ENCODE results near the gene TIAL1.
"Not testable (repeated sequence)": the region's sequence is repeated elsewhere in the genome, so short reads cannot be mapped to it uniquely, and the experiment has no call there.

The TIAL1 gene

GRCh38 chr10:119536508-119537025, 60.2 kb downstream of the TIAL1 start:
- H3K9ac ChIP-seq (ENCODE audit: low read length) = no peak overlapping the region
- no peaks in the 10 kb centered on the region for H3K9me3 ChIP-seq (ENCODE audit: low read length)
- H3K36me3 ChIP-seq (ENCODE audit: insufficient read depth, low read length) = no peaks in the 10 kb centered on the region
- peak overlapping the region; percentile 62 for H3K27ac ChIP-seq (ENCODE audit: low read depth, low read length)
- H3K4me3 ChIP-seq (ENCODE audit: low read depth in 1 of 2, low read length in 2 of 2) = no peak overlapping the region
- H3K27me3 ChIP-seq (ENCODE audit: control insufficient read depth in 1 of 2, insufficient read depth in 2 of 2, low read length in 2 of 2) = no peaks in the 10 kb centered on the region
- peaks cover 72% of the 10 kb centered on the region for H3K4me1 ChIP-seq (ENCODE audit: insufficient read depth, low read length)

DNA sequence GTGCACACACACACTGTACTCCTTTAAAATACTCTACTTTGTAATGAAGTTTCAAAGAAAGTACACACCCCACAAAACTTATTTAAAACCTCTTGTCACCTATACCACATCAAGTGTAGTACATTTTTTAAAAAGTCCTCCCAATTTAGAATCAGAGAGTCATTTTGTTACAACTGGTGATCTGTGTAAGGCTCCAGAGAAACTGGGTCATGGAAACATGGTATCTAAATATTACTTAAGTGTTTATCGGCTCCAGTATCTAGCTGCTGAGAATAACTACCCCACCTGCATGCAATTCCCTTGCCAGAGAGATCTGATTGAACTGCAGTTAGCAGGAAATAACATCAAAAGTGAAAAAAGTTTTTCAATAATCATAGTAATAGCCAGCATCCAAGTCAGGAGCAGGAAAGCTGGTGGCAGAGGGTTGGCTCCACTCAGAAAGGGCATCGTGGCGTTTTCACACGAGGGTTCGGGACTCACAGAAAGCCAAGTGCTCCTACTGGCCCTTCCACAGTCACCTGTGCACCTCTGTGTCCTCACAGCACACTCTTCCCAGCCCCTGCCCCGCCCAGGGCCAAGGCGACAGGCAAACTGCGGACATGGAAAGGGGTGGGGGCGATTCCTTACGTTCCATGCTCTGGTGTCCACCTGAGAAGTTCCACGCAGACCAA, 60.8 kb downstream of the TIAL1 start:
- H3K4me1 ChIP-seq (ENCODE audit: insufficient read depth, low read length) = peaks cover 78% of the 10 kb centered on the region
- H3K27ac ChIP-seq (ENCODE audit: low read depth, low read length) = peak overlapping the region; percentile 62
- no peaks in the 10 kb centered on the region for H3K27me3 ChIP-seq (ENCODE audit: control insufficient read depth in 1 of 2, insufficient read depth in 2 of 2, low read length in 2 of 2)
- no peak overlapping the region for H3K9ac ChIP-seq (ENCODE audit: low read length)
- no peak overlapping the region for H3K4me3 ChIP-seq (ENCODE audit: low read depth in 1 of 2, low read length in 2 of 2)
- no peaks in the 10 kb centered on the region for H3K9me3 ChIP-seq (ENCODE audit: low read length)
- H3K36me3 ChIP-seq (ENCODE audit: insufficient read depth, low read length) = no peaks in the 10 kb centered on the region

DNA sequence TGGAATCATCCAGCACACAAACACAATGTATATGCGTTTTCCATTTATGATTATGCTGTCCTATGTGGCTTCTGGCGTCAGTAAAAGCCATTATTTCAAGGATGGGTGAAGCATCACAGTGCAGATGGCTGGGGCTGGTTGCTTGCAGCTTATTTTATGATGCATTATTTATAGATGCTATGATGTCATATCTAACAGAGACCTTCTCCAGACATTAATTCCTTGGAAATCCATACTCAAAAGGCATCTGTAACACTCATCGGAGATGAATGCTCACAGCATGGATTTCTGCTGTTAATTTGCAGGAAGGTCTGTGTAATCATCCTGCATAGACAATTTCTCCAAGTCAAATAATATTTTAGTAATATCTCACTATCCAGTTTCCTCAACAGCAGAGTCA, 61.5 kb downstream of the TIAL1 start:
- Histone ChIP-seq H3K27me3 (ENCODE audit: control insufficient read depth in 1 of 2, insufficient read depth in 2 of 2, low read length in 2 of 2) (no peaks in the 10 kb centered on the region), H3K9me3 (ENCODE audit: low read length) (no peaks in the 10 kb centered on the region), H3K27ac (ENCODE audit: low read depth, low read length) (peak overlapping the region; percentile 65), H3K4me1 (ENCODE audit: insufficient read depth, low read length) (peaks cover 85% of the 10 kb centered on the region), H3K36me3 (ENCODE audit: insufficient read depth, low read length) (no peaks in the 10 kb centered on the region), H3K4me3 (ENCODE audit: low read depth in 1 of 2, low read length in 2 of 2) (no peak overlapping the region), H3K9ac (ENCODE audit: low read length) (no peak overlapping the region)

DNA sequence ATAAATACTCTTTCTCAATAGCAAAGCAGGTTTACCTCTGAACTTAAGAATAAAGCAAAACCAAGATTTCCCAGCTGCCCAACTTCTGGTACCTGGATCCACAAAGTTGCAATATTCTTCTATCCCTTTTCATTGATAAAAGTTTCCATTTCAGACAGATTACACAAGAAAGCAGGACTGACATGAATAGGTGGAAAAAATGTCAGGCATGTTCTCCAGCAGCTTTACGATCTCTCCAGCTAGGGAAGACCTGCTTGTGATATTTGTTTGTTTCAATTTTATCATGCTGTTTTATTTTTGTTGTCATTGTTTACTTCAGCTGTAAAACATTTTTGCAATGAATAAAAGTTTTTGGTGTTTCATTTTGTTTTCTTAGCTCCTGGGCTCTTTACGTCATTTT, 63.3 kb downstream of the TIAL1 start:
- Histone ChIP-seq H3K27ac (ENCODE audit: low read depth, low read length) (peak overlapping the region; percentile 31), H3K9ac (ENCODE audit: low read length) (no peak overlapping the region), H3K9me3 (ENCODE audit: low read length) (no peaks in the 10 kb centered on the region), H3K4me1 (ENCODE audit: insufficient read depth, low read length) (peaks cover 70% of the 10 kb centered on the region), H3K4me3 (ENCODE audit: low read depth in 1 of 2, low read length in 2 of 2) (no peak overlapping the region), H3K27me3 (ENCODE audit: control insufficient read depth in 1 of 2, insufficient read depth in 2 of 2, low read length in 2 of 2) (no peaks in the 10 kb centered on the region), H3K36me3 (ENCODE audit: insufficient read depth, low read length) (no peaks in the 10 kb centered on the region)

- not testable (repeated sequence) for H3K36me3 ChIP-seq (ENCODE audit: insufficient read depth, low read length); H3K9me3 ChIP-seq (ENCODE audit: low read length); H3K27me3 ChIP-seq (ENCODE audit: control insufficient read depth in 1 of 2, insufficient read depth in 2 of 2, low read length in 2 of 2); H3K4me3 ChIP-seq (ENCODE audit: low read depth in 1 of 2, low read length in 2 of 2); H3K9ac ChIP-seq (ENCODE audit: low read length)
- H3K27ac ChIP-seq (ENCODE audit: low read depth, low read length) = peak overlapping the region; percentile 31
- peaks cover 65% of the 10 kb centered on the region for H3K4me1 ChIP-seq (ENCODE audit: insufficient read depth, low read length)
Observed at GRCh38 chr10:119532791-119533190, 64.0 kb downstream of the TIAL1 start.

DNA sequence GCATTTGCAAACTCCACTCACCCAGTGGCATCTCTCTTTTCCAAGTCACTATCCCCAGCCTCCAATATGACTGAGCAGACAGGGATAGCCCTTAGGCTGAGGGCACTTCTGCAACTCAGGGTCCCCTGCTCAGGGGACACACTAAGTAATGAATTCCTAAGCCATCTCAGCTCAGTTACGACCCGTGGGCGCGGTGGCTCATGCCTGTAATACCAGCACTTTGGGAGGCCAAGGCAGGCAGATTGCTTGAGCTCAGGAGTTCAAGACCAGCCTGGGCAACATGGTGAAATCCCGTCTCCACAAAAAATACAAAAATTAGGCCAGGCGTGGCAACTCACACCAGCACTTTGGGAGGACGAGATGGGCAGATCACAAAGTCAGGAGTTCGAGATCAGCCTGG, 64.5 kb downstream of the TIAL1 start:
- not testable (repeated sequence) for H3K4me3 ChIP-seq (ENCODE audit: low read depth in 1 of 2, low read length in 2 of 2); H3K9me3 ChIP-seq (ENCODE audit: low read length); H3K27me3 ChIP-seq (ENCODE audit: control insufficient read depth in 1 of 2, insufficient read depth in 2 of 2, low read length in 2 of 2); H3K9ac ChIP-seq (ENCODE audit: low read length); H3K36me3 ChIP-seq (ENCODE audit: insufficient read depth, low read length)
- peaks cover 65% of the 10 kb centered on the region for H3K4me1 ChIP-seq (ENCODE audit: insufficient read depth, low read length)
- peak overlapping the region; percentile 48 for H3K27ac ChIP-seq (ENCODE audit: low read depth, low read length)

DNA sequence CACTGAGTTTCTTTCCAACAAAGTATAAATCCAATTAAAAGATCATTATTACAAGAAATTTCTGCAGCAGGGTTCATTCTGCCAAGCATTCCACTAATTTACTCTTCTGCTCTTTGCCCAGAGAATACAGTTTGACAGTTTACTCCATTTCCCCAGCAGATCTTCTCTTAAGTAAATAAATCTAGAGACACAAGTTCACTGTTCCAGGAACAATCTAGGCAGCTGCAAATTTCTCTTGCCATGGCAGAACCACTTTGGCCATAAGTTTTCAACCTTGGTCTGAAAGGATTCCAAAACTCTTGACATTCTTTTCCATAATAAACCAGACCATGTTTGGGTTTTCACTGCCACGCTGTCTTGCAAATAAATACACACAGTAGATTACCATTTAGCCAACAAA, 65.7 kb downstream of the TIAL1 start:
- Histone ChIP-seq H3K4me1 (ENCODE audit: insufficient read depth, low read length) (peaks cover 64% of the 10 kb centered on the region), H3K9ac (ENCODE audit: low read length) (no peak overlapping the region), H3K4me3 (ENCODE audit: low read depth in 1 of 2, low read length in 2 of 2) (no peak overlapping the region), H3K9me3 (ENCODE audit: low read length) (no peaks in the 10 kb centered on the region), H3K27me3 (ENCODE audit: control insufficient read depth in 1 of 2, insufficient read depth in 2 of 2, low read length in 2 of 2) (no peaks in the 10 kb centered on the region), H3K27ac (ENCODE audit: low read depth, low read length) (peak overlapping the region; percentile 36), H3K36me3 (ENCODE audit: insufficient read depth, low read length) (no peaks in the 10 kb centered on the region)

DNA sequence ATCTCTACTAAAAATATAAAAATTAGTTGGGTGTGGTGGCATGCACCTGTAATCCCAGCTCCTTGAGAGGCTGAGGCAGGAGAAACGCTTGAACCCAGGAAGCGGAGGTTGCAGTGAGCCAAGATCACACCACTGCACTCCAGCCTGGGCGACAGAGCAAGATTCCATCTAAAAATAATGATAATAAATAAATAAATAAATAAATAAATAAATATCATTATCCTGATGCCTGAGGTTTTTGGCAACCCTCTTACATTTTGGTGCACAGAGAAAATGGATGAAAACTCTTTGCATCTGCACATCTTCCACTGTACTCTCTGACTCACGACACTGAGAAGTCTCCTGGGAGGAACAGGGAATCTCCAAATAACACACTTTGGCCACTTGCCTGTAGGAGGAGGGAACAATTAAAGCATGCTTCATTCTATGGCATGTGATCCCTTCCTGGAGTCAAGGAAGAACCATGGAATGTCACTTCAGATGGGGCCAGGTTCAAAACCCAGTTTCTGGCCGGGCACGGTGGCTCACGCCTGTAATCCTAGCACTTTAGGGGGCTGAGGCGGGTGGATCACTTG, 68.0 kb downstream of the TIAL1 start:
- Histone ChIP-seq H3K4me1 (ENCODE audit: insufficient read depth, low read length) (peaks cover 58% of the 10 kb centered on the region), H3K36me3 (ENCODE audit: insufficient read depth, low read length) (peaks cover 16% of the 10 kb centered on the region)
- H3K9me3 ChIP-seq (ENCODE audit: low read length); H3K27ac ChIP-seq (ENCODE audit: low read depth, low read length); H3K9ac ChIP-seq (ENCODE audit: low read length); H3K4me3 ChIP-seq (ENCODE audit: low read depth in 1 of 2, low read length in 2 of 2); H3K27me3 ChIP-seq (ENCODE audit: control insufficient read depth in 1 of 2, insufficient read depth in 2 of 2, low read length in 2 of 2): not testable (repeated sequence)

DNA sequence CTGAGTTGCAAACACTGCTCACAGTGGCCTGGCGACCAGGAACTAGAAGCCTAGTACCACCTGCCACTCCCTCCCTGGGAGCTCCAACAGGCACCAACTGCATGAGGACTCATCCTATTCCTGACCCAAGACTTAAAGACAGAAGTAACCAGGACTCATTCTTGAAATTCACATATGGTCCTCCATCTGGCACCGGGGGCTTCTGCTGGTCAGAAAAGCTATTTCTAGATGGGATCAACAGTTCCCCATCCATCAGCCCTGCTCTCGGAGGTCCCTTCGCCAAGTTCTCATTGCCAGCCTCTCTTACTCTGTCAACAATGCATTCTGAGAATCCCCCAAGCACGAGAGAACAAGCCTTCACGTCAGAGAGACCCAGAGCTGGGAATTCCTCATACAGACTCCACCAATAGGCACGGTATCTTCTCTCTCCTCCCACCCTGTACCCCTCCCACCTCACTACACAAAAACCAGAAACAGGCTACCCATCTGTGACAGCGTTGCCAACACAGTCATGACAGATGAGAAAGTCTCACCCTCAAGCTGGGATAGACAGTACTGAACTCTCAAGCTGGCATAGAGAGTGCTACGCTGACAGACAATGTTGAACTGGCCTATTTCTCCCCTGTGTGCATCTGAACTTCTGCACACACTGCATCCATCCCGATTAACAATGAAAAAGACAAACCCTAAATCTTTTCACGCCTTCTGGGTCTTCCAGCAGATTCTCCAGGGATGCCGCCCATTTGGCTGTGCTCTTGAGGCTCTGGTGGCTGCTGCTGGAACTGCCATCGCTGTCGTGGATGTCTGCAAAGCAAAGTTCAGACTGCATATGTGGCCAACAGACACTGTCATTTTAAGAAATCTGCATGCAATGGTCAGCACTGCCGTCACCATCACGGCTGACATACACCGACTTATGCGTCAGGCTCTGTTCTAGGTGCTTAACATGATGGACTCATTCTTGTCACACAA, 69.9 kb downstream of the TIAL1 start:
- peaks cover 49% of the 10 kb centered on the region for H3K4me1 ChIP-seq (ENCODE audit: insufficient read depth, low read length)
- peak overlapping the region; percentile 67 for H3K27ac ChIP-seq (ENCODE audit: low read depth, low read length)
- H3K36me3 ChIP-seq (ENCODE audit: insufficient read depth, low read length) = peaks cover 30% of the 10 kb centered on the region
- no peak overlapping the region for H3K9ac ChIP-seq (ENCODE audit: low read length)
- H3K27me3 ChIP-seq (ENCODE audit: control insufficient read depth in 1 of 2, insufficient read depth in 2 of 2, low read length in 2 of 2) = no peaks in the 10 kb centered on the region
- H3K4me3 ChIP-seq (ENCODE audit: low read depth in 1 of 2, low read length in 2 of 2) = no peak overlapping the region
- no peaks in the 10 kb centered on the region for H3K9me3 ChIP-seq (ENCODE audit: low read length)

GRCh38 chr10:119526149-119526548, 70.6 kb downstream of the TIAL1 start:
- Histone ChIP-seq H3K4me3 (ENCODE audit: low read depth in 1 of 2, low read length in 2 of 2) (no peak overlapping the region), H3K9me3 (ENCODE audit: low read length) (no peaks in the 10 kb centered on the region), H3K27ac (ENCODE audit: low read depth, low read length) (peak overlapping the region; percentile 67)

DNA sequence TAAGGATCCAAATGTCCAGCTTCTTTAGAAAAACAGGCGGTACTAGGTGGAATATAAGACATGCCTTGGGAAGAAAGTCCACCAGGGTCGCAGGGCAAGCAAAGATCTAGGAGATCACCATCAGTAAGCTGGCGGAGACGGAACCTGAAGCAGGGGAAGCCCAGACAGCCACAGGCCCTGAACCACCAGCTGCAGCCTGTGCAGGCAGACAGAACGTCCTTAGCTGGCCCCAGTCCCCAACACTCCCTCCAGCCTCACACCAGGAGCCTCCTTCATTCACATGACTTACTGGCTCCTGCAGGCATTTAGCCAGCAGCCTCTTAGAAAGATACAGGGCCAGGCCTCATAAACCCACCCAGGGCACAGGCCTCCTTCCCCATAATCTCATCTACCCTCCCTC, 71.6 kb downstream of the TIAL1 start:
- Histone ChIP-seq H3K27ac (ENCODE audit: low read depth, low read length) (peak overlapping the region; percentile 41), H3K4me1 (ENCODE audit: insufficient read depth, low read length) (peaks cover 31% of the 10 kb centered on the region), H3K9ac (ENCODE audit: low read length) (no peak overlapping the region), H3K36me3 (ENCODE audit: insufficient read depth, low read length) (peaks cover 41% of the 10 kb centered on the region), H3K4me3 (ENCODE audit: low read depth in 1 of 2, low read length in 2 of 2) (no peak overlapping the region), H3K9me3 (ENCODE audit: low read length) (no peaks in the 10 kb centered on the region), H3K27me3 (ENCODE audit: control insufficient read depth in 1 of 2, insufficient read depth in 2 of 2, low read length in 2 of 2) (no peaks in the 10 kb centered on the region)

More at GRCh38 chr10:119526149-119526548, 70.6 kb downstream of the TIAL1 start:
- H3K36me3 ChIP-seq (ENCODE audit: insufficient read depth, low read length) = peaks cover 34% of the 10 kb centered on the region
- H3K4me1 ChIP-seq (ENCODE audit: insufficient read depth, low read length) = peaks cover 41% of the 10 kb centered on the region
- no peak overlapping the region for H3K9ac ChIP-seq (ENCODE audit: low read length)
- H3K27me3 ChIP-seq (ENCODE audit: control insufficient read depth in 1 of 2, insufficient read depth in 2 of 2, low read length in 2 of 2) = no peaks in the 10 kb centered on the region

Data from muscle layer of colon (tissue), 2 donors.